Vagina (tissue), 2 donors: ENCODE measurements around the gene SLC8A2. TPM values are rescaled to one million over a fixed set of nuclear protein-coding genes. Genes with fewer than 3 reads are reported as not detected.

Source experiments
- DNase-seq, 2 donors: peaks; one replicate each; pipeline ENCODE4 v3.0.0-alpha.2; 2017; ENCODE audit errors: extremely low spot score in 2 of 2
- H3K27ac ChIP-seq: fragments of 200-600 bp; sonication (generic); one replicate; pipeline ENCODE4 v1.5.1; 2019
- H3K27me3 ChIP-seq: fragments of 200-600 bp; sonication (generic); one replicate; pipeline ENCODE4 v1.5.1; 2019
- H3K36me3 ChIP-seq, 2 donors: fragments of 200-600 bp; sonication (generic); one replicate each; pipeline ENCODE4 v1.5.1; 2017 to 2019
- H3K4me1 ChIP-seq: fragments of 200-600 bp; sonication (generic); one replicate; pipeline ENCODE4 v1.5.1; 2019
- H3K4me3 ChIP-seq, 2 donors: fragments of 200-600 bp; sonication (generic); 1 replicate in 1 of 2; 2 replicates in 1 of 2; pipeline ENCODE4 v1.5.1; 2016 to 2019
- H3K9me3 ChIP-seq: fragments of 200-600 bp; sonication (generic); one replicate; pipeline ENCODE4 v1.5.1; 2019
- POLR2A ChIP-seq, 2 donors: fragments of 450-650 bp; IDR thresholded peaks; one replicate each; pipeline ENCODE4 v1.6.1; 2017; ENCODE audit warnings: antibody characterized with exemption in 2 of 2, mild to moderate bottlenecking in 2 of 2, moderate library complexity in 2 of 2
- POLR2AphosphoS5 ChIP-seq, 2 donors: sonication (generic); formaldehyde crosslinking; IDR thresholded peaks; one replicate each; pipeline ENCODE4 v1.9.0; 2017; ENCODE audit warnings: antibody characterized with exemption in 2 of 2, mild to moderate bottlenecking in 2 of 2, low read depth in 1 of 2; ENCODE audit not compliant: insufficient read depth in 1 of 2
- intact Hi-C: fragments of 100-400 bp; cut with DNase I; formaldehyde crosslinking; loops from one replicate; pipeline ENCODE4 v1.15.1; 2023
- total RNA-seq: library from RNA; depleted of rRNA; stranded (reverse); fragments of >200 nt; gene quantifications from one replicate; pipeline ENCODE4 v1.2.3, GENCODE V29; 2016
- TF ChIP-seq, protein P1 (sequence below), 3 experiments: fragments of 450-650 bp in 2 of 3; fragments of 200-600 bp in 1 of 3; sonication (generic) in 1 of 3; IDR thresholded peaks; one replicate each; pipeline ENCODE4 v1.5.1; 2017 to 2019; ENCODE audit warnings: antibody characterized with exemption in 3 of 3, mild to moderate bottlenecking in 2 of 3, moderate library complexity in 2 of 3

The SLC8A2 gene
- total RNA-seq, 1 donor from 2014 or later = 0.49 TPM

DNA sequence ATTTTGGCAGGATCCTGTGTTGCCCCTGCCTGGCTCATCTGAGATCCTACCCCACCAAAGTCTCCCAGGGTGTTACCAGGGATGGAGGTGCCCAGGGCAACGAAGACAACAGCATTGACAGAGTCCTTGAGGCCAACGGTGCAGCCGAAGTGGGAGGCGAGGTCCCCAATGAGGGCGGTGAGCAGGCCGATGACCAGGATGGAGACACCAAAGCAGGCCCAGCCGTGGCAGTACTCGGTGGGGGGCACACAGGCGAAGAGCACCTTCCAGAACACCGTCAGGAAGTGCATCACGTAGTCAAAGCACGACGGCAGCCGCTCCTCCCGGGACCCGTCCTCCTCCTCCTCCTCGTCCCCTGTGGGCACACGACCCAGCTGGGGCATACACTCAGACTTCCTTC is 39.6 kb downstream of the SLC8A2 start:
- Histone ChIP-seq H3K4me1 (peaks cover 28% of the 10 kb centered on the region), H3K4me3 (no peak overlapping the region), H3K36me3 (no peaks in the 10 kb centered on the region), H3K27me3 (no peaks in the 10 kb centered on the region), H3K27ac (no peak overlapping the region), H3K9me3 (no peaks in the 10 kb centered on the region)
- DNase-seq = no peak
- TF ChIP-seq POLR2AphosphoS5 (IDR thresholded peaks at IDR 0.05; ENCODE audit: insufficient read depth in 1 of 2, low read depth in 1 of 2) = no peak
- no peak for TF ChIP-seq POLR2A (IDR thresholded peaks at IDR 0.05)
- TF ChIP-seq, protein P1, sequence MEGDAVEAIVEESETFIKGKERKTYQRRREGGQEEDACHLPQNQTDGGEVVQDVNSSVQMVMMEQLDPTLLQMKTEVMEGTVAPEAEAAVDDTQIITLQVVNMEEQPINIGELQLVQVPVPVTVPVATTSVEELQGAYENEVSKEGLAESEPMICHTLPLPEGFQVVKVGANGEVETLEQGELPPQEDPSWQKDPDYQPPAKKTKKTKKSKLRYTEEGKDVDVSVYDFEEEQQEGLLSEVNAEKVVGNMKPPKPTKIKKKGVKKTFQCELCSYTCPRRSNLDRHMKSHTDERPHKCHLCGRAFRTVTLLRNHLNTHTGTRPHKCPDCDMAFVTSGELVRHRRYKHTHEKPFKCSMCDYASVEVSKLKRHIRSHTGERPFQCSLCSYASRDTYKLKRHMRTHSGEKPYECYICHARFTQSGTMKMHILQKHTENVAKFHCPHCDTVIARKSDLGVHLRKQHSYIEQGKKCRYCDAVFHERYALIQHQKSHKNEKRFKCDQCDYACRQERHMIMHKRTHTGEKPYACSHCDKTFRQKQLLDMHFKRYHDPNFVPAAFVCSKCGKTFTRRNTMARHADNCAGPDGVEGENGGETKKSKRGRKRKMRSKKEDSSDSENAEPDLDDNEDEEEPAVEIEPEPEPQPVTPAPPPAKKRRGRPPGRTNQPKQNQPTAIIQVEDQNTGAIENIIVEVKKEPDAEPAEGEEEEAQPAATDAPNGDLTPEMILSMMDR (IDR thresholded peaks at IDR 0.05) = no peak
- intact Hi-C loops = loop anchor here (10.0 kb wide), 1 partner anchor 83 kb away; the partner anchor contains the start of gene NAPA

DNA sequence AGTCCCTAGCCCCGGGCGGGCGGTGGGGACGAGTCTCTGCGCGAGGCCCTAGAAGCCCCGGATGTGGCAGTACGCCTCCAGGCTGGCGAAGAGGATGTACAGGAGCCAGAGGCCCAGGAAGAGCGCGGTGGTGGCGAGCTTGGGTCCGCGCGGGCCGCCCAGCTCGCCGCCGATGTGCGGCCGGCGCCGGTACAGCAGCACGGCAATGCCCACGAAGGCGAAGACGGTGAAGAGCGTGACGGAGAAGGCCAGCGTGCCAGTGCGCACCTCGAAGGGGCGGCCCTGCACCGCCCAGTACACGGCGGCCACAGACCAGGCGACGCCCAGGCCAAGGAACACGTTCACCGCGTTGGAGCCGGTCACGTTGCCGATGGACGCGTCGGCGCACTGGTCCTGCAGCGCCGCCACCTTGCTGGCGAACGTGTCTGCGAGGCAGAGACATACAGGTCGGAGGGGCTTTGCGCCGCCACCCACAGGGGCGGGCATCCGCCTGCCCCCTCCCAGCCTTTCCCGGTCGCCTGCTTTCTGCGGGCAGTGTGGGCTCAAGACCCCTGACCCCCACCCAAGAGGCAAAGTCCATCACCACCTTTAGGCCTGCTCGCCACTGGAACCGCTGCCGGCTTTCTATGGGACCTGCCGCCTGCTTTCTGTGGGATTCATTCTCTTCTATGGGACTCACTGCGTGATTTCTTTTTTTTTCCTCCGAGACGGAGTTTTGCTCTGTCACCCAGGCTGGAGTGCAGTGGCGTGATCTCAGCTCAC is 41.5 kb downstream of the SLC8A2 start:
- DNase-seq = no peak
- H3K9me3 ChIP-seq = no peaks in the 10 kb centered on the region
- H3K4me1 ChIP-seq = peaks cover 25% of the 10 kb centered on the region
- H3K4me3 ChIP-seq = peak overlapping the region; percentile 6 to 38
- intact Hi-C loops = loop anchor here (10.0 kb wide), 1 partner anchor 85 kb away; the partner anchor contains the start of gene NAPA
- no peak for TF ChIP-seq POLR2AphosphoS5 (IDR thresholded peaks at IDR 0.05; ENCODE audit: insufficient read depth in 1 of 2, low read depth in 1 of 2)
- TF ChIP-seq, protein P1 (IDR thresholded peaks at IDR 0.05) = peak in 1 of 3 experiments; percentile 17
- TF ChIP-seq POLR2A (IDR thresholded peaks at IDR 0.05) = no peak
- H3K36me3 ChIP-seq = no peaks in the 10 kb centered on the region
- no peaks in the 10 kb centered on the region for H3K27me3 ChIP-seq
- H3K27ac ChIP-seq = no peak overlapping the region

DNA sequence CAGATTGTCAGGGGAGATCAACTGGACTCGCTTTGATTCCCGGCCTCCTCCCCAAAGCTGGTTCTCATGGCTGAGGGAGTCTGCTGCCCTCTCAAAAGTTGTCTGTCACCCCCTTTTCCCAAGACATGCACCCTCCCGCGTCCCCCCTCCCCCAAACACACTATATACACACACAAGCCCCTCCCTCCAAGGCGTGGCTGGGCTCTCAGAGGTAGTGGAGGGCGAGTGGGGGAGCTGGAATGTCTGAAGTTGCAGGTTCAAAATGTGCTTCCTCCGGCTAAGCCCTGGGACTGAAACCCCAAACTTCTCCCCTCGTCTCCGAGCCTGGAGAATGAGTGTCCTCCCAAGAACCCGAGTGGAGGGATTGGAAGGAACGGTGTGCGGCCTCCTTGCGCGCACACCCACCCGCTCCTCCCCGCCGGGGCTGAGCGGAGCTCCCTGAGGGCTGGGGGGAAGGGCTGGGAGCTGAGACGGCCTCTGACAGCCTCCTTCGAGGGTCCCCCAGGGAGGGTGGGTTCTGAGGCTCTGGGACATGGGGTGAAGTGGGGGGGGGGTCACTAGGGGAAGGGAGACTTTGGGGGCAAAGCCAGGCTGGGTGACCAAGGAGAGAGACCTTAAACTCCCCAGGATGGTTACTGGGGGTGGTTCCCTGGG is 42.4 kb downstream of the SLC8A2 start:
- Histone ChIP-seq H3K27ac (no peak overlapping the region), H3K27me3 (peaks cover 4% of the 10 kb centered on the region)

DNA sequence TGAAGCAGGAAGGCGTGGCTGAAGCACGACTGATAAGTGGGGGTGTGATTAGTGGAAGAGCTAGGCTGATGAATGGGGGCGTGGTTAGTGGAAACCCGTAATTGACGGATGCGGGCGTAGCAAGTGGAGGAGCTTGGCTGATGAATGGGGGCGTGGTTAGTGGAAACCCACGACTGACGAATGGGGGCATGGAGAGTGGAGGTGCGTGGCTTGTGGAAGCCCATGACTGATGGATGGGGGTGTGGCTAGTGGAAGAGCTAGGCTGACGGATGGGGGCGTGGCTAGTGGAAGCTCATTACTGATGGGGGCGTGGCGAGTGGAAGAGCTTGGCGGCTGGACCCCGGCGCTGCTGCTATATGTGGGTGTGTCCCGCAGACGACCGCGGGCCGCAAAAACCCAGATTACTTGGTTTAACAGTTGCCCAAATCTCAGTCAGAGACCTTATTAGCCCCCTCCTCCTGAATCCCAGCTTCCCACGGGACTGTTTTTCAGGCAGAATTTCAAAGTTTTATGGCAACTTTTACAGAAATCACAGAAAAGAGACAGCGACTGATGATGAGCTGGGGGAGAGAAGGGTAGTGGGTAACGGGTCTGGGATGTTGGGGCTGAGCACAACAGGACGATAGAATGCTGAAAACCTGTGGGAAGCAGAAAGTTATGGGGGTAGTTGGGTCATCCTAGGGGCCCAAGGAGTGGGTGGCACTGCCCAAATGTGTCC is 43.4 kb downstream of the SLC8A2 start:
- Histone ChIP-seq H3K9me3 (no peaks in the 10 kb centered on the region), H3K27ac (peak overlapping the region; percentile 11), H3K4me3 (peak overlapping the region; percentile 1 to 21), H3K36me3 (no peaks in the 10 kb centered on the region), H3K4me1 (peaks cover 25% of the 10 kb centered on the region), H3K27me3 (peaks cover 4% of the 10 kb centered on the region)
- intact Hi-C loops = loop anchor here (10.0 kb wide), 1 partner anchor 134 kb away; no protein-coding TSS in a partner anchor
- no peak for TF ChIP-seq POLR2AphosphoS5 (IDR thresholded peaks at IDR 0.05; ENCODE audit: insufficient read depth in 1 of 2, low read depth in 1 of 2)
- TF ChIP-seq, protein P1 (IDR thresholded peaks at IDR 0.05) = no peak
- no peak for TF ChIP-seq POLR2A (IDR thresholded peaks at IDR 0.05)
- DNase-seq = no peak

More for the DNA sequence above, 42.4 kb downstream of the SLC8A2 start:
- Histone ChIP-seq H3K36me3 (no peaks in the 10 kb centered on the region), H3K4me3 (no peak overlapping the region), H3K9me3 (no peaks in the 10 kb centered on the region), H3K4me1 (peaks cover 25% of the 10 kb centered on the region)
- DNase-seq = no peak
- intact Hi-C loops = loop anchor here (10.0 kb wide), 1 partner anchor 134 kb away; no protein-coding TSS in a partner anchor
- TF ChIP-seq POLR2AphosphoS5 (IDR thresholded peaks at IDR 0.05; ENCODE audit: insufficient read depth in 1 of 2, low read depth in 1 of 2) (no peak), POLR2A (IDR thresholded peaks at IDR 0.05) (no peak)
- TF ChIP-seq, protein P1 (IDR thresholded peaks at IDR 0.05) = no peak
